ENCODE measurements around the gene SPAG9.

Gene SPAG9

GRCh38 chr17:51161541-51161940, 40.9 kb upstream of the SPAG9 start:
- no peak overlapping the region for H2BK120ac ChIP-seq (ENCODE audit: low read depth, low read length)
- H3K9me3 ChIP-seq (ENCODE audit: control insufficient read depth, low read length), result no peaks in the 10 kb centered on the region
- no peak overlapping the region for H2BK15ac ChIP-seq (ENCODE audit: low read depth, poor library complexity, severe bottlenecking)
- 90% methylated on average over 2 of the region's 3 CpGs for WGBS
- H3K14ac ChIP-seq (ENCODE audit: low read length in 2 of 2), result no peak overlapping the region
- no peak overlapping the region for H2AK5ac ChIP-seq (ENCODE audit: low read length, severe bottlenecking)
- no peak overlapping the region for H3K9ac ChIP-seq (ENCODE audit: low read length)
- H4K91ac ChIP-seq (ENCODE audit: low read length), result no peak overlapping the region
- peaks cover 26% of the 10 kb centered on the region for H3K79me1 ChIP-seq (replicated peaks; ENCODE audit: low read length, poor library complexity, severe bottlenecking)
- H2BK12ac ChIP-seq (ENCODE audit: low read length in 2 of 2), result no peak overlapping the region
- no peak overlapping the region for H3K27ac ChIP-seq (ENCODE audit: low read length, poor library complexity, severe bottlenecking)
- H3K4me3 ChIP-seq (ENCODE audit: insufficient read depth in 1 of 2, low read depth in 1 of 2, low read length in 2 of 2), result no peak overlapping the region
- H3K4me2 ChIP-seq (ENCODE audit: low read length, poor library complexity, severe bottlenecking), result no peak overlapping the region
- no peak overlapping the region for H4K8ac ChIP-seq (ENCODE audit: low read length)
- DNase-seq, result no peak
- no peak overlapping the region for H3K4ac ChIP-seq (ENCODE audit: low read depth in 1 of 2, low read length in 2 of 2)
- no peak overlapping the region for H3K18ac ChIP-seq (ENCODE audit: low read depth in 1 of 2, low read length in 2 of 2)
- no peak overlapping the region for H3K23ac ChIP-seq (ENCODE audit: low read length in 2 of 2)
- H3K4me1 ChIP-seq (ENCODE audit: control insufficient read depth, insufficient read depth, low read depth, low read length), result peaks cover 6% of the 10 kb centered on the region
- peaks cover 41 to 62% of the 10 kb centered on the region in 2 experiments for H3K36me3 ChIP-seq (ENCODE audit: control insufficient read depth in 1 of 2, insufficient read depth in 2 of 2, low read depth in 1 of 2, low read length in 2 of 2)
- no peak overlapping the region for H2AFZ ChIP-seq (ENCODE audit: low read depth, low read length)
- no peaks in the 10 kb centered on the region for H3K27me3 ChIP-seq (ENCODE audit: control insufficient read depth in 1 of 2, insufficient read depth in 1 of 2, low read length in 2 of 2)
- no peak overlapping the region for H2BK5ac ChIP-seq (ENCODE audit: low read depth, low read length, poor library complexity, severe bottlenecking)

- peaks cover 4% of the 10 kb centered on the region for H3K4me1 ChIP-seq (ENCODE audit: control insufficient read depth, insufficient read depth, low read depth, low read length)
- no peaks in the 10 kb centered on the region for H3K27me3 ChIP-seq (ENCODE audit: control insufficient read depth in 1 of 2, insufficient read depth in 1 of 2, low read length in 2 of 2)
- H2BK120ac ChIP-seq (ENCODE audit: low read depth, low read length), result no peak overlapping the region
- H2BK12ac ChIP-seq (ENCODE audit: low read length in 2 of 2), result no peak overlapping the region
- no peak overlapping the region for H3K4me2 ChIP-seq (ENCODE audit: low read length, poor library complexity, severe bottlenecking)
- no peak overlapping the region for H3K9ac ChIP-seq (ENCODE audit: low read length)
- H3K4me3 ChIP-seq (ENCODE audit: insufficient read depth in 1 of 2, low read depth in 1 of 2, low read length in 2 of 2), result no peak overlapping the region
- H3K79me1 ChIP-seq (replicated peaks; ENCODE audit: low read length, poor library complexity, severe bottlenecking), result peaks cover 22% of the 10 kb centered on the region
- H2AK5ac ChIP-seq (ENCODE audit: low read length, severe bottlenecking), result no peak overlapping the region
- no peaks in the 10 kb centered on the region for H3K9me3 ChIP-seq (ENCODE audit: control insufficient read depth, low read length)
- H3K4ac ChIP-seq (ENCODE audit: low read depth in 1 of 2, low read length in 2 of 2), result no peak overlapping the region
- no peak for DNase-seq
- peaks cover 41 to 71% of the 10 kb centered on the region in 2 experiments for H3K36me3 ChIP-seq (ENCODE audit: control insufficient read depth in 1 of 2, insufficient read depth in 2 of 2, low read depth in 1 of 2, low read length in 2 of 2)
- no peak overlapping the region for H3K18ac ChIP-seq (ENCODE audit: low read depth in 1 of 2, low read length in 2 of 2)
- 94% methylated on average over 3 of the region's 3 CpGs for WGBS
- no peak overlapping the region for H3K14ac ChIP-seq (ENCODE audit: low read length in 2 of 2)
- no peak overlapping the region for H3K27ac ChIP-seq (ENCODE audit: low read length, poor library complexity, severe bottlenecking)
- no peak overlapping the region for H2BK15ac ChIP-seq (ENCODE audit: low read depth, poor library complexity, severe bottlenecking)
- H2BK5ac ChIP-seq (ENCODE audit: low read depth, low read length, poor library complexity, severe bottlenecking), result no peak overlapping the region
- no peak overlapping the region for H3K23ac ChIP-seq (ENCODE audit: low read length in 2 of 2)
- no peak overlapping the region for H4K91ac ChIP-seq (ENCODE audit: low read length)
- H4K8ac ChIP-seq (ENCODE audit: low read length), result no peak overlapping the region
- H2AFZ ChIP-seq (ENCODE audit: low read depth, low read length), result no peak overlapping the region
These were observed 38.9 kb upstream of the SPAG9 start for GRCh38 chr17:51159604-51160003.

- H2BK12ac ChIP-seq (ENCODE audit: low read length in 2 of 2), result no peak overlapping the region
- no peak overlapping the region for H3K23ac ChIP-seq (ENCODE audit: low read length in 2 of 2)
- H3K27me3 ChIP-seq (ENCODE audit: control insufficient read depth in 1 of 2, insufficient read depth in 1 of 2, low read length in 2 of 2), result no peaks in the 10 kb centered on the region
- no peaks in the 10 kb centered on the region for H3K9me3 ChIP-seq (ENCODE audit: control insufficient read depth, low read length)
- H4K8ac ChIP-seq (ENCODE audit: low read length), result no peak overlapping the region
- DNase-seq, result no peak
- no peak overlapping the region for H4K91ac ChIP-seq (ENCODE audit: low read length)
- H3K79me1 ChIP-seq (replicated peaks; ENCODE audit: low read length, poor library complexity, severe bottlenecking), result peaks cover 14% of the 10 kb centered on the region
- peaks cover 9 to 41% of the 10 kb centered on the region in 2 experiments for H3K36me3 ChIP-seq (ENCODE audit: control insufficient read depth in 1 of 2, insufficient read depth in 2 of 2, low read depth in 1 of 2, low read length in 2 of 2)
- 97% methylated on average over 8 of the region's 8 CpGs for WGBS
- H2AK5ac ChIP-seq (ENCODE audit: low read length, severe bottlenecking), result no peak overlapping the region
- H3K14ac ChIP-seq (ENCODE audit: low read length in 2 of 2), result no peak overlapping the region
- H3K9ac ChIP-seq (ENCODE audit: low read length), result peak overlapping the region; percentile 92
- H3K4me2 ChIP-seq (ENCODE audit: low read length, poor library complexity, severe bottlenecking), result no peak overlapping the region
- no peak overlapping the region for H2BK120ac ChIP-seq (ENCODE audit: low read depth, low read length)
- no peak overlapping the region for H3K18ac ChIP-seq (ENCODE audit: low read depth in 1 of 2, low read length in 2 of 2)
- peaks cover 6% of the 10 kb centered on the region for H3K4me1 ChIP-seq (ENCODE audit: control insufficient read depth, insufficient read depth, low read depth, low read length)
- no peak overlapping the region for H2AFZ ChIP-seq (ENCODE audit: low read depth, low read length)
- no peak overlapping the region for H2BK15ac ChIP-seq (ENCODE audit: low read depth, poor library complexity, severe bottlenecking)
- H2BK5ac ChIP-seq (ENCODE audit: low read depth, low read length, poor library complexity, severe bottlenecking), result no peak overlapping the region
- H3K27ac ChIP-seq (ENCODE audit: low read length, poor library complexity, severe bottlenecking), result no peak overlapping the region
- no peak overlapping the region for H3K4ac ChIP-seq (ENCODE audit: low read depth in 1 of 2, low read length in 2 of 2)
- H3K4me3 ChIP-seq (ENCODE audit: insufficient read depth in 1 of 2, low read depth in 1 of 2, low read length in 2 of 2), result no peak overlapping the region
These were observed 34.7 kb upstream of the SPAG9 start for GRCh38 chr17:51155416-51155815.

- H3K27me3 ChIP-seq (ENCODE audit: control insufficient read depth in 1 of 2, insufficient read depth in 1 of 2, low read length in 2 of 2), result no peaks in the 10 kb centered on the region
- H3K14ac ChIP-seq (ENCODE audit: low read length in 2 of 2), result peak overlapping the region in 1 of 2 experiments; percentile 7
- H3K23ac ChIP-seq (ENCODE audit: low read length in 2 of 2), result no peak overlapping the region
- peaks cover 4 to 32% of the 10 kb centered on the region in 2 experiments for H3K36me3 ChIP-seq (ENCODE audit: control insufficient read depth in 1 of 2, insufficient read depth in 2 of 2, low read depth in 1 of 2, low read length in 2 of 2)
- H2AK5ac ChIP-seq (ENCODE audit: low read length, severe bottlenecking), result no peak overlapping the region
- H3K4ac ChIP-seq (ENCODE audit: low read depth in 1 of 2, low read length in 2 of 2), result peak overlapping the region in 1 of 2 experiments; percentile 94
- H3K4me3 ChIP-seq (ENCODE audit: insufficient read depth in 1 of 2, low read depth in 1 of 2, low read length in 2 of 2), result peak overlapping the region in 1 of 2 experiments; percentile 90
- H4K8ac ChIP-seq (ENCODE audit: low read length), result peak overlapping the region; percentile 12
- peak overlapping the region; percentile 92 for H3K9ac ChIP-seq (ENCODE audit: low read length)
- no peak overlapping the region for H2BK5ac ChIP-seq (ENCODE audit: low read depth, low read length, poor library complexity, severe bottlenecking)
- H3K18ac ChIP-seq (ENCODE audit: low read depth in 1 of 2, low read length in 2 of 2), result no peak overlapping the region
- 0% methylated on average over 3 of the region's 6 CpGs for WGBS
- peak overlapping the region; percentile 87 for H3K27ac ChIP-seq (ENCODE audit: low read length, poor library complexity, severe bottlenecking)
- no peak overlapping the region for H2BK12ac ChIP-seq (ENCODE audit: low read length in 2 of 2)
- no peak overlapping the region for H2BK120ac ChIP-seq (ENCODE audit: low read depth, low read length)
- H2BK15ac ChIP-seq (ENCODE audit: low read depth, poor library complexity, severe bottlenecking), result no peak overlapping the region
- peaks cover 6% of the 10 kb centered on the region for H3K4me1 ChIP-seq (ENCODE audit: control insufficient read depth, insufficient read depth, low read depth, low read length)
- no peak overlapping the region for H2AFZ ChIP-seq (ENCODE audit: low read depth, low read length)
- H3K4me2 ChIP-seq (ENCODE audit: low read length, poor library complexity, severe bottlenecking), result peak overlapping the region; percentile 82
- H4K91ac ChIP-seq (ENCODE audit: low read length), result no peak overlapping the region
- no peaks in the 10 kb centered on the region for H3K9me3 ChIP-seq (ENCODE audit: control insufficient read depth, low read length)
- peaks cover 7% of the 10 kb centered on the region for H3K79me1 ChIP-seq (replicated peaks; ENCODE audit: low read length, poor library complexity, severe bottlenecking)
- peak; percentile 33 for DNase-seq
These were observed 33.5 kb upstream of the SPAG9 start for GRCh38 chr17:51154176-51154575.
